ENCODE measurements around the gene IKZF1.

The IKZF1 gene

GRCh38 chr7:50270531-50271018, 33.9 kb upstream of the IKZF1 start:
- DNase-seq, result no peak
- no peak for TF ChIP-seq CTCF (IDR thresholded peaks at IDR 0.05; ENCODE audit: low read depth, low read length)
- Histone ChIP-seq H3K27me3 (ENCODE audit: insufficient read depth, low read depth, severe bottlenecking) (no peaks in the 10 kb centered on the region), H3K9me3 (ENCODE audit: severe bottlenecking) (no peaks in the 10 kb centered on the region), H3K27ac (no peak overlapping the region), H3K4me3 (ENCODE audit: low read depth, low read length) (no peak overlapping the region), H3K36me3 (no peaks in the 10 kb centered on the region)

- Histone ChIP-seq H3K9me3 (ENCODE audit: severe bottlenecking) (no peaks in the 10 kb centered on the region), H3K27ac (no peak overlapping the region), H3K27me3 (ENCODE audit: insufficient read depth, low read depth, severe bottlenecking) (no peaks in the 10 kb centered on the region), H3K36me3 (no peaks in the 10 kb centered on the region), H3K4me3 (ENCODE audit: low read depth, low read length) (no peak overlapping the region)
- DNase-seq, result no peak
- no peak for TF ChIP-seq CTCF (IDR thresholded peaks at IDR 0.05; ENCODE audit: low read depth, low read length)
These were observed 31.7 kb upstream of the IKZF1 start for GRCh38 chr7:50272808-50273207.

DNA sequence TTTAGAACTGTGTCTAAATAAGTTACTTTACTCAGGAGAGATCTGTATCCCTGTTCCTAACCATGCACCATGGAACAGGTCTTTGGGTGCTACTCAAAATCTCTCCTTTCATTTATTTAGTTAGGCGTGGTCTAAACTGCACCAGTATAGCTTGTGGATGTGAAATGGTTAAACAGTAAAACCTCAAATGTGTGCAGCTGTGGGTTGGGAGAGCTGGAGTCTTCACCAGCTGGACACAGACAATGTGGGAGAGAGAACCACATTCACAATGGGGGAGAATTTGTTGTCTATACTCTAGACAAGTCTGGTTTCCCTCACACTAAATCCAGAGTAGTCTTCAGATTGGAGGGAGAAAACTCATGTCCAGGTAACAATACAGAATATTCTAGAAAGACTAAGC, 31.2 kb upstream of the IKZF1 start:
- no peak for DNase-seq
- H3K27me3 ChIP-seq (ENCODE audit: insufficient read depth, low read depth, severe bottlenecking), result no peaks in the 10 kb centered on the region
- no peaks in the 10 kb centered on the region for H3K9me3 ChIP-seq (ENCODE audit: severe bottlenecking)
- no peak overlapping the region for H3K4me3 ChIP-seq (ENCODE audit: low read depth, low read length)
- H3K27ac ChIP-seq, result no peak overlapping the region
- no peaks in the 10 kb centered on the region for H3K36me3 ChIP-seq
- TF ChIP-seq CTCF (IDR thresholded peaks at IDR 0.05; ENCODE audit: low read depth, low read length), result no peak

GRCh38 chr7:50273870-50274269, 30.6 kb upstream of the IKZF1 start:
- no peaks in the 10 kb centered on the region for H3K27me3 ChIP-seq (ENCODE audit: insufficient read depth, low read depth, severe bottlenecking)
- no peak overlapping the region for H3K27ac ChIP-seq
- no peaks in the 10 kb centered on the region for H3K36me3 ChIP-seq
- H3K4me3 ChIP-seq (ENCODE audit: low read depth, low read length), result no peak overlapping the region
- H3K9me3 ChIP-seq (ENCODE audit: severe bottlenecking), result no peaks in the 10 kb centered on the region
- no peak for TF ChIP-seq CTCF (IDR thresholded peaks at IDR 0.05; ENCODE audit: low read depth, low read length)
- no peak for DNase-seq

DNA sequence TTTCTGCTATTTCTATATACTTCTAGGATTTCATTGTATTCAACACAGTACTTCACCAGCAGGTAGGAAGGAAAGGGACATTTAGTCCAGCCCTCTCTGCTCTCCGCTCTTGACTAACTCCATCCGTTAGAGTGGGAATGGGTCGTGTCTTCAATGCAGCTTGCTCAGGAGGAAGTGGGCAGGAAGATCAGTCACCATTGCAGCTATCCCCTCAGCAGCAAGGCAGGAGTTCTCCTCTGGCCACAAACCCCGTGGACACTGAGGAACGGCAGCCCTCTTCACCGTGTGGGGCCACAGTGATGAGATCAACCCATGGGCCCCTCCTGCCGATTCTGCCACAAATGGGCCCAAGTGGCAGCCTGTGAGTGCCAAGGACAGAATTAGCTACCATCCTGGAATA, 30.2 kb upstream of the IKZF1 start:
- TF ChIP-seq CTCF (IDR thresholded peaks at IDR 0.05; ENCODE audit: low read depth, low read length), result no peak
- Histone ChIP-seq H3K27ac (no peak overlapping the region), H3K27me3 (ENCODE audit: insufficient read depth, low read depth, severe bottlenecking) (no peaks in the 10 kb centered on the region), H3K36me3 (no peaks in the 10 kb centered on the region), H3K4me3 (ENCODE audit: low read depth, low read length) (no peak overlapping the region), H3K9me3 (ENCODE audit: severe bottlenecking) (no peaks in the 10 kb centered on the region)
- DNase-seq, result no peak

DNA sequence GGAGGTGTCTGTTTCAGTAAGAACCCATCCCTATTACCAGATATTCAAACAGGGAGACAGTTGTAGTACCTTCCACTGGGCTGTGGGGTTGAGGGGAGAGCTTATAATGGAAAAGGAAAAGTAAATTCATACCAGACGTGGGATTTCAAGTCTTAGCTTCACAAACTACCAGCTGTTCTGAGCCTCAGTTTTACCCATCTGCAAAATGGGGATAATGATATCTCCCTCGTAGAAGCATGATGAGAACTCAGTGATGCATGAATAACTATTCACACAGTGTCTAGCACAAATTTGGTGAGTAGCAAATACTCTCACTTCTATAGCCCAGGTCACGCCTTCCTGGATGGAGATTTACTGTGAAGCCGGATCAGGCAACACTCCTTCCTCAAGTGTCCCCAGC, 29.1 kb upstream of the IKZF1 start:
- TF ChIP-seq CTCF (IDR thresholded peaks at IDR 0.05; ENCODE audit: low read depth, low read length), result no peak
- Histone ChIP-seq H3K27me3 (ENCODE audit: insufficient read depth, low read depth, severe bottlenecking) (no peaks in the 10 kb centered on the region), H3K27ac (no peak overlapping the region), H3K9me3 (ENCODE audit: severe bottlenecking) (no peaks in the 10 kb centered on the region), H3K36me3 (no peaks in the 10 kb centered on the region), H3K4me3 (ENCODE audit: low read depth, low read length) (no peak overlapping the region)
- DNase-seq, result no peak

Measured in WERI-Rb-1 (cell line).